Sigmoid colon (tissue), 7 donors: Measurements from ENCODE around the gene CYB5B. TPM values are rescaled to one million over a fixed set of nuclear protein-coding genes. Genes with fewer than 3 reads are reported as not detected.

Experiments
- DNase-seq: peaks from one replicate; pipeline ENCODE4 v3.0.0-alpha.2; 2019
- H3K27ac ChIP-seq, 4 donors: fragments of 200-600 bp; sonication (generic); one replicate each; pipeline ENCODE4 v1.5.1; 2016 to 2019; ENCODE audit warnings: mild to moderate bottlenecking in 1 of 4
- H3K27me3 ChIP-seq, 3 donors: fragments of 200-600 bp; sonication (generic); one replicate each; pipeline ENCODE4 v1.5.1; 2019; ENCODE audit warnings: mild to moderate bottlenecking in 1 of 3
- H3K36me3 ChIP-seq, 4 donors: fragments of 200-600 bp; sonication (generic); one replicate each; pipeline ENCODE4 v1.5.1; 2016 to 2019
- H3K4me1 ChIP-seq, 4 donors: fragments of 200-600 bp; sonication (generic); one replicate each; pipeline ENCODE4 v1.5.1; 2017 to 2019
- H3K4me3 ChIP-seq, 4 donors: fragments of 200-600 bp; sonication (generic); one replicate each; pipeline ENCODE4 v1.5.1; 2017 to 2019; ENCODE audit warnings: mild to moderate bottlenecking in 2 of 4, moderate library complexity in 1 of 4
- H3K9me3 ChIP-seq, 4 donors: fragments of 200-600 bp in 3 of 4; sonication (generic) in 3 of 4; one replicate each; pipeline versions ENCODE4 v1.5.1 to v1.6.1; 2013 to 2019
- CTCF ChIP-seq, 4 experiments: fragments of 450-650 bp in 3 of 4; fragments of 200-600 bp in 1 of 4; IDR thresholded peaks; one replicate each; pipeline ENCODE4 v1.5.1; 2016 to 2019; ENCODE audit warnings: antibody characterized with exemption in 4 of 4, mild to moderate bottlenecking in 3 of 4, moderate library complexity in 2 of 4
- EP300 ChIP-seq, 4 donors: sonication (generic); formaldehyde crosslinking; IDR thresholded peaks; one replicate each; pipeline ENCODE4 v1.6.1; 2017; ENCODE audit warnings: antibody characterized with exemption in 4 of 4
- POLR2A ChIP-seq, 2 donors: fragments of 450-650 bp; IDR thresholded peaks; one replicate each; pipeline ENCODE4 v1.6.1; 2016; ENCODE audit warnings: antibody characterized with exemption in 2 of 2, mild to moderate bottlenecking in 2 of 2, moderate library complexity in 2 of 2
- POLR2AphosphoS5 ChIP-seq, 4 donors: sonication (generic); formaldehyde crosslinking; IDR thresholded peaks; one replicate each; pipeline ENCODE4 v1.6.1; 2017; ENCODE audit warnings: antibody characterized with exemption in 4 of 4
- WGBS, 2 donors: extraction: QIAGEN DNeasy Blood & Tissue Kit; methylation state at CpG; one replicate each; pipeline ENCODE4 v1.1.7; 2013; 5-methylcytosine and 5-hydroxymethylcytosine counted together
- intact Hi-C: fragments of 100-400 bp; cut with DNase I; formaldehyde crosslinking; loops from one replicate; pipeline ENCODE4 v1.15.1; 2023
- polyA plus RNA-seq, 3 donors: library from polyadenylated mRNA; stranded (reverse); fragments of 200-250 nt; gene quantifications; one replicate each; pipeline ENCODE4 v1.2.3, GENCODE V29; 2013
- total RNA-seq, 4 donors: library from RNA; depleted of rRNA; stranded (reverse); fragments of >200 nt; gene quantifications; one replicate each; pipeline ENCODE4 v1.1.0, GENCODE V29; 2016
- donor health status: healthy with polysubstance abuse.
- donor health status: Bipolar disorder and iron deficiency.
- donor health status: healthy.

Gene CYB5B
- total and polyA plus RNA-seq, 7 donors, result 24.4 to 196 (median 43.8) TPM

DNA sequence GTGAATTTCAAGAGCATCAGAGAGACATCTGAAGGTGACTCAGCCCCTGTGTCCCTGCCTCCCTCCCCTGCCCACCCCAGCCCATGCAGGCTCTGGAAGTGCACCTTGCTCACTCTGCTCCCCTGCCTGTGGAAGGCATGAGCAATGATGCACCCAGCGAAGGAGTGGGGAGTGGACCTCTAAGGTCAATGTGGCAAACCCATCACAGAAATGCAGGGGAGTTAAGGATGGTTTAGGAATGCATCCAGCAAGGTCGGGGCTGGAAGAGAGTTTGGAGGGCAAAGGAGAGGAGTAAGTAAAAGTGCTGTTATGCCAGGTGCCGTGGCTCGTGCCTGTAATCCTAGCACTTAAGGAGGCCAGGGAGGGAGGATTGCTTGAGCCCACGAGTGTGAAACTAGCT lies 61.9 kb downstream of the CYB5B start:
- Histone ChIP-seq H3K36me3 (no peaks in the 10 kb centered on the region), H3K27ac (no peak overlapping the region), H3K9me3 (no peaks in the 10 kb centered on the region), H3K4me1 (peaks cover 0 to 13% (median 4%) of the 10 kb centered on the region in 4 donors), H3K27me3 (no peaks in the 10 kb centered on the region), H3K4me3 (no peak overlapping the region)
- intact Hi-C loops, result no loop called here
- TF ChIP-seq POLR2A (IDR thresholded peaks at IDR 0.05), result no peak
- TF ChIP-seq CTCF (IDR thresholded peaks at IDR 0.05), result no peak
- TF ChIP-seq POLR2AphosphoS5 (IDR thresholded peaks at IDR 0.05), result no peak
- TF ChIP-seq EP300 (IDR thresholded peaks at IDR 0.05), result no peak
- DNase-seq, result no peak
- 85 to 86% methylated on average over 5 of the region's 5 CpGs for WGBS, 2 donors

GRCh38 chr16:69486724-69487123 lies 62.3 kb downstream of the CYB5B start:
- H3K36me3 ChIP-seq, result no peaks in the 10 kb centered on the region
- TF ChIP-seq EP300 (IDR thresholded peaks at IDR 0.05) (no peak), POLR2A (IDR thresholded peaks at IDR 0.05) (no peak), POLR2AphosphoS5 (IDR thresholded peaks at IDR 0.05) (no peak), CTCF (IDR thresholded peaks at IDR 0.05) (no peak)
- intact Hi-C loops, result no loop called here
- WGBS, 2 donors, result 81 to 90% methylated on average over 11 of the region's 11 CpGs
- no peaks in the 10 kb centered on the region for H3K9me3 ChIP-seq
- peaks cover 0 to 8% (median 4%) of the 10 kb centered on the region in 4 donors for H3K4me1 ChIP-seq
- H3K4me3 ChIP-seq, result no peak overlapping the region
- peak; percentile 53 for DNase-seq
- no peak overlapping the region for H3K27ac ChIP-seq
- no peaks in the 10 kb centered on the region for H3K27me3 ChIP-seq

- intact Hi-C loops, result no loop called here
- no peak for TF ChIP-seq EP300 (IDR thresholded peaks at IDR 0.05)
- TF ChIP-seq POLR2AphosphoS5 (IDR thresholded peaks at IDR 0.05), result no peak
- no peak for TF ChIP-seq CTCF (IDR thresholded peaks at IDR 0.05)
- WGBS, 2 donors, result 93 to 94% methylated on average over 9 of the region's 9 CpGs
- no peaks in the 10 kb centered on the region for H3K9me3 ChIP-seq
- H3K4me3 ChIP-seq, result no peak overlapping the region
- DNase-seq, result peak; percentile 6
- H3K4me1 ChIP-seq, result no peaks in the 10 kb centered on the region
- H3K27ac ChIP-seq, result no peak overlapping the region
- H3K27me3 ChIP-seq, result no peaks in the 10 kb centered on the region
- H3K36me3 ChIP-seq, result no peaks in the 10 kb centered on the region
Observed at GRCh38 chr16:69490707-69491324, 66.4 kb downstream of the CYB5B start.

GRCh38 chr16:69494991-69495392 lies 70.6 kb downstream of the CYB5B start:
- Histone ChIP-seq H3K4me3 (no peak overlapping the region), H3K27me3 (no peaks in the 10 kb centered on the region), H3K36me3 (no peaks in the 10 kb centered on the region), H3K27ac (no peak overlapping the region), H3K4me1 (no peaks in the 10 kb centered on the region), H3K9me3 (no peaks in the 10 kb centered on the region)
- TF ChIP-seq CTCF (IDR thresholded peaks at IDR 0.05) (no peak), EP300 (IDR thresholded peaks at IDR 0.05) (no peak), POLR2A (IDR thresholded peaks at IDR 0.05) (no peak), POLR2AphosphoS5 (IDR thresholded peaks at IDR 0.05) (no peak)
- intact Hi-C loops, result no loop called here
- 79 to 80% methylated on average over 4 of the region's 4 CpGs for WGBS, 2 donors
- DNase-seq, result no peak

DNA sequence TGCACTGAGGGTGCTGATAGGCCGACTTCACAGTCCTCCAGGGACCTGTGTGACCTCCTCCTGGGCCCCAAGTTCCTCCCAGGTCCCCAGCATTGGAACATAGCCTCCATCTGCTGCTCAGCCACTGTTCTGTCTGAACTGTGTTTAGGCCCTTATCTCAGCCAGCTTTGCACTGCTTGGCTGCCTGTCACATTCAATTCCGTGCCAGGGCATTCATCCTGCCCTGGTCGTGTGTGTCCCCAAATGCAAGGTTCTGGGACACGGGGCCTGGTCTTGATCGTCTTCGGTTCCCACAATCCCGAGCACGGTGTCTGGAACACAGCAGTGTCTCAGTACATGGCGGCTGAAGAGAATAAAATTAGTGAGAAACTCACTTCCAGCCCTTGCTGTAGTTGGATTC lies 71.4 kb downstream of the CYB5B start:
- H3K27ac ChIP-seq, result no peak overlapping the region
- no peaks in the 10 kb centered on the region for H3K4me1 ChIP-seq
- H3K27me3 ChIP-seq, result no peaks in the 10 kb centered on the region
- H3K36me3 ChIP-seq, result no peaks in the 10 kb centered on the region
- 85 to 91% methylated on average over 9 of the region's 9 CpGs for WGBS, 2 donors
- no peak overlapping the region for H3K4me3 ChIP-seq
- TF ChIP-seq POLR2A (IDR thresholded peaks at IDR 0.05) (no peak), EP300 (IDR thresholded peaks at IDR 0.05) (no peak), CTCF (IDR thresholded peaks at IDR 0.05) (no peak)
- DNase-seq, result no peak
- no peaks in the 10 kb centered on the region for H3K9me3 ChIP-seq
- intact Hi-C loops, result no loop called here
